ENCODE measurements around the gene LAMB3. TPM values are rescaled to one million over a fixed set of nuclear protein-coding genes. Genes with fewer than 3 reads are reported as not detected.

The LAMB3 gene
- total and polyA plus RNA-seq, 8 donors = 1.4 to 25.8 (median 3.4) TPM

- no peaks in the 10 kb centered on the region for H3K36me3 ChIP-seq
- no peak overlapping the region for H3K4me3 ChIP-seq
- intact Hi-C loops (cut with DNase I) = no loop called here
- H3K4me1 ChIP-seq = peaks cover 8 to 21% (median 15%) of the 10 kb centered on the region in 3 donors
- H3K27me3 ChIP-seq = no peaks in the 10 kb centered on the region
- peak overlapping the region in 3 of 4 donors; percentile 29 to 56 (median 54) for H3K27ac ChIP-seq
- peak; percentile 14 to 32 (median 22) for ATAC-seq
- peak in 1 of 6 donors; percentile 39 for DNase-seq
- FAIRE-seq = no peak
- WGBS, 2 donors = 17 to 26% methylated on average over 7 of the region's 7 CpGs
- TF ChIP-seq CTCF (IDR thresholded peaks at IDR 0.05) = no peak
- H3K9me3 ChIP-seq = no peaks in the 10 kb centered on the region
Observed at GRCh38 chr1:209673631-209674417, 21.6 kb upstream of the LAMB3 start.

- Histone ChIP-seq H3K36me3 (no peaks in the 10 kb centered on the region), H3K4me3 (no peak overlapping the region), H3K4me1 (peaks cover 8 to 21% (median 15%) of the 10 kb centered on the region in 3 donors), H3K27me3 (no peaks in the 10 kb centered on the region), H3K27ac (peak overlapping the region in 2 of 4 donors; percentile 54 to 56), H3K9me3 (no peaks in the 10 kb centered on the region)
- FAIRE-seq = no peak
- ATAC-seq = peak; percentile 3 to 24 (median 12)
- intact Hi-C loops (cut with DNase I) = no loop called here
- 39 to 44% methylated on average over 5 of the region's 5 CpGs for WGBS, 2 donors
- TF ChIP-seq CTCF (IDR thresholded peaks at IDR 0.05) = no peak
- peak in 1 of 6 donors; percentile 43 for DNase-seq
Observed at GRCh38 chr1:209672705-209673630, 20.7 kb upstream of the LAMB3 start.

GRCh38 chr1:209670441-209671082 lies 18.3 kb upstream of the LAMB3 start:
- no peak overlapping the region for H3K27ac ChIP-seq
- no peaks in the 10 kb centered on the region for H3K9me3 ChIP-seq
- H3K4me1 ChIP-seq = peaks cover 5 to 16% (median 15%) of the 10 kb centered on the region in 3 donors
- no peak for ATAC-seq
- H3K27me3 ChIP-seq = no peaks in the 10 kb centered on the region
- no peak for FAIRE-seq
- intact Hi-C loops (cut with DNase I) = no loop called here
- no peaks in the 10 kb centered on the region for H3K36me3 ChIP-seq
- TF ChIP-seq CTCF (IDR thresholded peaks at IDR 0.05) = no peak
- 82 to 90% methylated on average over 1 of the region's 1 CpG for WGBS, 2 donors
- no peak for DNase-seq
- no peak overlapping the region for H3K4me3 ChIP-seq

- intact Hi-C loops (cut with DNase I) = no loop called here
- no peak for TF ChIP-seq CTCF (IDR thresholded peaks at IDR 0.05)
Observed at GRCh38 chr1:209667708-209668107, 15.5 kb upstream of the LAMB3 start.

More at GRCh38 chr1:209667708-209668107, 15.5 kb upstream of the LAMB3 start:
- no peaks in the 10 kb centered on the region for H3K27me3 ChIP-seq
- FAIRE-seq = no peak
- no peak overlapping the region for H3K4me3 ChIP-seq
- H3K4me1 ChIP-seq = peaks cover 0 to 3% (median 0%) of the 10 kb centered on the region in 3 donors
- WGBS, 2 donors = 93 to 96% methylated on average over 4 of the region's 4 CpGs
- H3K9me3 ChIP-seq = no peaks in the 10 kb centered on the region
- no peaks in the 10 kb centered on the region for H3K36me3 ChIP-seq
- H3K27ac ChIP-seq = no peak overlapping the region
- no peak for ATAC-seq
- DNase-seq = no peak
